Smooth muscle cell (in vitro differentiated cells): ENCODE data around the gene ABI3. TPM values are rescaled to one million over a fixed set of nuclear protein-coding genes. Genes with fewer than 3 reads are reported as not detected.
"Not testable (repeated sequence)": the region's sequence is repeated elsewhere in the genome, so short reads cannot be mapped to it uniquely, and the experiment has no call there.

Experiments
- DNase-seq: peaks from one replicate; lab custom pipeline; 2025; ENCODE audit not compliant: unreplicated experiment; lab: John Stamatoyannopoulos, UW
- H2AFZ ChIP-seq: fragments of 200-600 bp; sonication (generic); 2 replicates; pipeline ENCODE4 v1.6.0; 2016; ENCODE audit warnings: antibody characterized with exemption, low read depth, mild to moderate bottlenecking
- H3F3A ChIP-seq: fragments of 200-600 bp; sonication (generic); 2 replicates; pipeline ENCODE4 v1.6.0; 2017; ENCODE audit warnings: antibody characterized with exemption, low read depth
- H3K27ac ChIP-seq: fragments of 200-600 bp; sonication (generic); 2 replicates; pipeline ENCODE4 v1.5.1; 2016; ENCODE audit warnings: low read depth, mild to moderate bottlenecking
- H3K27me3 ChIP-seq: fragments of 200-600 bp; sonication (generic); 2 replicates; pipeline ENCODE4 v1.6.1; 2016; ENCODE audit warnings: low read depth, mild to moderate bottlenecking
- H3K36me3 ChIP-seq: fragments of 200-600 bp; sonication (generic); 2 replicates; pipeline ENCODE4 v1.5.1; 2016; ENCODE audit warnings: low read depth
- H3K4me1 ChIP-seq: fragments of 200-600 bp; sonication (generic); 2 replicates; pipeline ENCODE4 v1.5.1; 2016; ENCODE audit warnings: low read depth
- H3K4me2 ChIP-seq: fragments of 200-600 bp; sonication (generic); 2 replicates; pipeline ENCODE4 v1.6.0; 2016; ENCODE audit warnings: mild to moderate bottlenecking
- H3K4me3 ChIP-seq: fragments of 200-600 bp; sonication (generic); 2 replicates; pipeline ENCODE4 v1.5.1; 2016; ENCODE audit warnings: mild to moderate bottlenecking
- H3K79me2 ChIP-seq: fragments of 200-600 bp; sonication (generic); 2 replicates; pipeline ENCODE4 v1.6.0; 2016; ENCODE audit warnings: low read depth, mild to moderate bottlenecking
- H3K9ac ChIP-seq: fragments of 200-600 bp; sonication (generic); 2 replicates; pipeline ENCODE4 v1.6.0; 2016; ENCODE audit warnings: low read depth
- H3K9me3 ChIP-seq: fragments of 200-600 bp; sonication (generic); replicated peaks from 2 replicates; pipeline ENCODE4 v1.5.1; 2016; ENCODE audit warnings: low read depth
- H4K20me1 ChIP-seq: fragments of 200-600 bp; sonication (generic); 2 replicates; pipeline ENCODE4 v1.6.0; 2016; ENCODE audit warnings: low read depth
- WGBS: methylation state at CpG from one replicate; pipeline ENCODE4 v1.1.7; 2016; ENCODE audit warnings: low lambda C conversion rate; 5-methylcytosine and 5-hydroxymethylcytosine counted together
- polyA plus RNA-seq: library from polyadenylated mRNA; unstranded; fragments of >200 nt; fragmentation: Nextera tagmentation; extraction: Ambion mirVana; gene quantifications from 2 replicates; pipeline ENCODE4 v1.2.1, GENCODE V29; 2016
- total RNA-seq: library from RNA; depleted of rRNA; stranded (reverse); fragments of >200 nt; gene quantifications from 2 replicates; pipeline ENCODE4 v1.2.3, GENCODE V29; 2014
- TF ChIP-seq, protein P1 (sequence below): fragments of 200-600 bp; sonication (generic); IDR thresholded peaks from 2 replicates; pipeline ENCODE4 v1.5.1; 2017; ENCODE audit warnings: borderline replicate concordance, mild to moderate bottlenecking, antibody characterized with exemption; ENCODE audit not compliant: insufficient read depth, poor library complexity, severe bottlenecking

ABI3 gene
- total and polyA plus RNA-seq, 2 experiments from 2014 or later: 1.7 to 1.9 TPM

DNA sequence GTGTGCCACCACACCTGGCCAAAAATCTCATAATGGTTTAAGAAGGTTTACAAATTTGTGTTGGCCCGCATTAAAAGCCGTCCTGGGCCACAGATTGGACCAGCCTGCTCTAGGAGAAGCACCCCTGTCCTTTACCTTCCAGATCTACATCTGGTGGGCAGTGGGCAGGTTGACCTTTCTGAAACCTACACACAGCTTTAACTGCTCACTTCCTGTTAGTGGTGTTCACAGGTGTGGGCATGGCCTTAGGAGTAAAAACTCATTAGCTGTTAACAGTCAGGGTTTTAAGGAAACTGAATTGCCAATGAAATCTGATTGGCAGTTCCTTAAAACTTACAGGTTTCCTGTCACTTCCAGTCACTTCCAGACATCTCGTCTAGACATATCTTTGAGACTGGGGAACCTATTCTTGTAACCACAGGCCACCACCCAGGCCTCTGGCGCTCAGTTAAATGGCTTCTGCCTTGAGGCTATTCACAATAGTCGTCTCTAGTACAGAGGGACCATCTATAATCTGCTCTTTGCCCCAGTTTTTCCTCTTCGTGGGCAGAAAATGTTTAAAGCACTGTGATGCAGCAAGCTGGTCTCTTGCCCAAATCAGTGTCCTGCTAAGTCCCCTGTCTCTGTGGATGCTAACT is 29.4 kb upstream of the ABI3 start:
- peaks cover 6% of the 10 kb centered on the region for H3K9me3 ChIP-seq
- H3K4me1 ChIP-seq: no peaks in the 10 kb centered on the region
- TF ChIP-seq, protein P1, sequence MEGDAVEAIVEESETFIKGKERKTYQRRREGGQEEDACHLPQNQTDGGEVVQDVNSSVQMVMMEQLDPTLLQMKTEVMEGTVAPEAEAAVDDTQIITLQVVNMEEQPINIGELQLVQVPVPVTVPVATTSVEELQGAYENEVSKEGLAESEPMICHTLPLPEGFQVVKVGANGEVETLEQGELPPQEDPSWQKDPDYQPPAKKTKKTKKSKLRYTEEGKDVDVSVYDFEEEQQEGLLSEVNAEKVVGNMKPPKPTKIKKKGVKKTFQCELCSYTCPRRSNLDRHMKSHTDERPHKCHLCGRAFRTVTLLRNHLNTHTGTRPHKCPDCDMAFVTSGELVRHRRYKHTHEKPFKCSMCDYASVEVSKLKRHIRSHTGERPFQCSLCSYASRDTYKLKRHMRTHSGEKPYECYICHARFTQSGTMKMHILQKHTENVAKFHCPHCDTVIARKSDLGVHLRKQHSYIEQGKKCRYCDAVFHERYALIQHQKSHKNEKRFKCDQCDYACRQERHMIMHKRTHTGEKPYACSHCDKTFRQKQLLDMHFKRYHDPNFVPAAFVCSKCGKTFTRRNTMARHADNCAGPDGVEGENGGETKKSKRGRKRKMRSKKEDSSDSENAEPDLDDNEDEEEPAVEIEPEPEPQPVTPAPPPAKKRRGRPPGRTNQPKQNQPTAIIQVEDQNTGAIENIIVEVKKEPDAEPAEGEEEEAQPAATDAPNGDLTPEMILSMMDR: no peak
- no peak for DNase-seq
- H3K4me3 ChIP-seq: no peak overlapping the region
- no peaks in the 10 kb centered on the region for H3K27me3 ChIP-seq
- H3K79me2 ChIP-seq: no peaks in the 10 kb centered on the region
- no peaks in the 10 kb centered on the region for H3K36me3 ChIP-seq
- no peak overlapping the region for H3K4me2 ChIP-seq
- H4K20me1 ChIP-seq: no peaks in the 10 kb centered on the region
- WGBS: 67% methylated on average over 6 of the region's 6 CpGs
- no peaks in the 10 kb centered on the region for H3F3A ChIP-seq
- H3K27ac ChIP-seq: no peak overlapping the region
- H2AFZ ChIP-seq: no peak overlapping the region
- H3K9ac ChIP-seq: no peak overlapping the region

GRCh38 chr17:49183341-49183740 is 27.2 kb upstream of the ABI3 start:
- H2AFZ ChIP-seq: no peak overlapping the region
- no peaks in the 10 kb centered on the region for H3K36me3 ChIP-seq
- 84% methylated on average over 5 of the region's 5 CpGs for WGBS
- no peaks in the 10 kb centered on the region for H3K27me3 ChIP-seq
- no peak overlapping the region for H3K4me3 ChIP-seq
- H3F3A ChIP-seq: no peaks in the 10 kb centered on the region
- H3K4me1 ChIP-seq: no peaks in the 10 kb centered on the region
- DNase-seq: no peak
- H3K9me3 ChIP-seq: no peaks in the 10 kb centered on the region
- no peak overlapping the region for H3K27ac ChIP-seq
- no peaks in the 10 kb centered on the region for H4K20me1 ChIP-seq
- no peak overlapping the region for H3K4me2 ChIP-seq
- TF ChIP-seq, protein P1: no peak
- H3K79me2 ChIP-seq: no peaks in the 10 kb centered on the region
- no peak overlapping the region for H3K9ac ChIP-seq

DNA sequence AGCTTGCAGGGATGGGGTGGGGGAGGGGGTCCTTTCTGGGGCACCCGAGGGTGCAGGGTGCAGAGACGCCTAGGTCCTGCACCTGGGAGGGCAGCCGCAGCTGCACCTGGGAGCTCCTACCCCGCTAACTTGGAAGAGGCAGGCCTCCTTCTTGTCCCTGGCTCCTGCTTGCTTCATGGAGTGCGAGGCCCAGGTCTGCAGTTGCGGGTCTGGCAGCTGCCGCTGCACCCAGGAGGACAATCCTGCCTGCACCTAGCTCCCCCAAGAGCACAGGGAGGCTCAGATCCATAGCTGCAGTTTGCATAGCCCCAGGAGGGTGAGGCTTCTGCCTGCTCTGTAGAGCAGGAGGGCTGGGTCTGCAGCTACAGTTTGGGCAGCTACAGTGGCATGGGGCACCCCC is 26.7 kb upstream of the ABI3 start:
- Histone ChIP-seq H4K20me1 (no peaks in the 10 kb centered on the region), H3K4me1 (no peaks in the 10 kb centered on the region), H3F3A (no peaks in the 10 kb centered on the region), H3K9me3 (no peaks in the 10 kb centered on the region), H3K27me3 (no peaks in the 10 kb centered on the region), H3K4me3 (no peak overlapping the region), H3K4me2 (no peak overlapping the region), H2AFZ (no peak overlapping the region), H3K79me2 (no peaks in the 10 kb centered on the region), H3K9ac (no peak overlapping the region), H3K27ac (no peak overlapping the region), H3K36me3 (no peaks in the 10 kb centered on the region)
- TF ChIP-seq, protein P1: no peak
- WGBS: 90% methylated on average over 6 of the region's 7 CpGs
- no peak for DNase-seq

GRCh38 chr17:49184522-49184921 is 26.0 kb upstream of the ABI3 start:
- not testable (repeated sequence) for H3K4me3 ChIP-seq, H4K20me1 ChIP-seq, H3K27me3 ChIP-seq, H3K27ac ChIP-seq, DNase-seq, H3K79me2 ChIP-seq, H3K36me3 ChIP-seq, H3F3A ChIP-seq, H3K9me3 ChIP-seq, H3K4me1 ChIP-seq, H3K4me2 ChIP-seq, H2AFZ ChIP-seq, H3K9ac ChIP-seq

DNA sequence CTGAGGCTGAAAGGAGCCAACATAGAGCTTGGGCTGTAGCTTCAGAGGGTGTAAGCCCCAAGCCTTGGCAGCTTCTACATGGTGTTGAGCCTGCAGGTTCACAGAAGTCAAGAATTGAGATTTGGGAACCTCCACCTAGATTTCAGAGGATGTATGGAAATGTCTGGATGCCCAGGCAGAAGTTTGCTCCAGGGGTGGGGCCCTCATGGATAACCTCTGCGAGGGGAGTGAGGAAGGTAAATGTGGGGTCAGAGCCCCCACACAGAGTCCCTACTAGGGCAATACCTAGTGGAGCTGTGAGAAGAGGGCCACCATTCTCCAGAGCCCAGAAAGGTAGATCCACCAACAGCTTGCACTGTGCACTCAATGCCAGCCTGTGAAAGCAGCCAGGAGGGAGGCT is 25.1 kb upstream of the ABI3 start:
- 100% methylated on average over 1 of the region's 1 CpG for WGBS
- H3K4me2 ChIP-seq, H3K9ac ChIP-seq, H3F3A ChIP-seq, H3K79me2 ChIP-seq, H3K27me3 ChIP-seq, H3K4me1 ChIP-seq, H3K36me3 ChIP-seq, H3K9me3 ChIP-seq, H3K4me3 ChIP-seq, H2AFZ ChIP-seq, DNase-seq, H3K27ac ChIP-seq, H4K20me1 ChIP-seq: not testable (repeated sequence)
